Trophoblast cell (in vitro differentiated cells and primary cell): Measurements from ENCODE around the gene KCNH6.

Experiments used
- DNase-seq, 2 donors: peaks; one replicate each; pipeline ENCODE4 v3.0.0-alpha.2; 2016
- H2AFZ ChIP-seq: 2 replicates; pipeline ENCODE4 v1.6.1; 2013; ENCODE audit warnings: low read length, moderate library complexity, mild to moderate bottlenecking; ENCODE audit not compliant: insufficient read depth, poor library complexity
- H2AK5ac ChIP-seq: 2 replicates; pipeline ENCODE4 v1.6.1; 2013; ENCODE audit warnings: mild to moderate bottlenecking, low read length
- H2BK120ac ChIP-seq: 2 replicates; pipeline ENCODE4 v1.6.1; 2013; ENCODE audit warnings: low read length, mild to moderate bottlenecking, moderate library complexity; ENCODE audit not compliant: insufficient read depth, poor library complexity
- H2BK12ac ChIP-seq: 2 replicates; pipeline ENCODE4 v1.6.1; 2013; ENCODE audit warnings: mild to moderate bottlenecking, low read length, moderate library complexity
- H2BK5ac ChIP-seq: 2 replicates; pipeline ENCODE4 v1.6.1; 2013; ENCODE audit warnings: low read length, low read depth, moderate library complexity, mild to moderate bottlenecking; ENCODE audit not compliant: poor library complexity
- H3K14ac ChIP-seq: 2 replicates; pipeline ENCODE4 v1.6.1; 2013; ENCODE audit warnings: mild to moderate bottlenecking, low read length
- H3K18ac ChIP-seq: 2 replicates; pipeline ENCODE4 v1.6.1; 2013; ENCODE audit warnings: mild to moderate bottlenecking, low read length
- H3K23ac ChIP-seq: 2 replicates; pipeline ENCODE4 v1.6.1; 2013; ENCODE audit warnings: low read length
- H3K27ac ChIP-seq: 2 replicates; pipeline ENCODE4 v1.5.1; 2013; ENCODE audit warnings: low read depth, mild to moderate bottlenecking, inconsistent platforms, low read length, moderate library complexity
- H3K27me3 ChIP-seq: 2 replicates; pipeline ENCODE4 v1.6.1; 2013; ENCODE audit warnings: inconsistent platforms, mild to moderate bottlenecking, low read length, moderate library complexity; ENCODE audit not compliant: insufficient read depth
- H3K36me3 ChIP-seq, 2 experiments: 1 replicate in 1 of 2; 2 replicates in 1 of 2; pipeline ENCODE4 v1.6.1; 2013; ENCODE audit warnings: low read length in 2 of 2, mild to moderate bottlenecking in 2 of 2, moderate library complexity in 1 of 2; ENCODE audit not compliant: insufficient read depth in 2 of 2, control insufficient read depth in 1 of 2
- H3K4ac ChIP-seq: 2 replicates; pipeline ENCODE4 v1.6.1; 2013; ENCODE audit warnings: low read depth, mild to moderate bottlenecking, low read length, moderate library complexity
- H3K4me1 ChIP-seq, 2 experiments: 1 replicate in 1 of 2; 2 replicates in 1 of 2; pipeline ENCODE4 v1.6.1; 2013; ENCODE audit warnings: low read length in 2 of 2, mild to moderate bottlenecking in 2 of 2, moderate library complexity in 1 of 2; ENCODE audit not compliant: insufficient read depth in 2 of 2, control insufficient read depth in 1 of 2
- H3K4me2 ChIP-seq: 2 replicates; pipeline ENCODE4 v1.6.1; 2013; ENCODE audit warnings: inconsistent platforms, mild to moderate bottlenecking, low read length, moderate library complexity
- H3K4me3 ChIP-seq: 2 replicates; pipeline ENCODE4 v1.5.1; 2013; ENCODE audit warnings: mild to moderate bottlenecking, low read depth, low read length, inconsistent platforms
- H3K79me1 ChIP-seq: one replicate; pipeline ENCODE4 v1.6.1; 2013; ENCODE audit warnings: low read length
- H3K79me2 ChIP-seq: 2 replicates; pipeline ENCODE4 v1.6.1; 2013; ENCODE audit warnings: low read length, mild to moderate bottlenecking; ENCODE audit not compliant: control insufficient read depth, insufficient read depth, poor library complexity
- H3K9ac ChIP-seq: 2 replicates; pipeline ENCODE4 v1.6.1; 2013; ENCODE audit warnings: mild to moderate bottlenecking, low read length
- H3K9me3 ChIP-seq: 2 replicates; pipeline ENCODE4 v1.6.1; 2013; ENCODE audit warnings: low read depth, mild to moderate bottlenecking, control low read depth, inconsistent platforms, low read length; ENCODE audit not compliant: insufficient read depth
- H4K12ac ChIP-seq: 2 replicates; pipeline ENCODE4 v1.6.1; 2013; ENCODE audit warnings: low read depth, mild to moderate bottlenecking, low read length, moderate library complexity
- H4K8ac ChIP-seq: 2 replicates; pipeline ENCODE4 v1.6.1; 2013; ENCODE audit warnings: low read depth, mild to moderate bottlenecking, low read length, moderate library complexity
- H4K91ac ChIP-seq: one replicate; pipeline ENCODE4 v1.6.1; 2013; ENCODE audit warnings: low read depth, mild to moderate bottlenecking, low read length, moderate library complexity
- WGBS: extraction: QIAGEN DNeasy Blood & Tissue Kit; methylation state at CpG from one replicate; pipeline ENCODE4 v1.1.7; 2013; ENCODE audit warnings: missing lambda C conversion rate; ENCODE audit not compliant: insufficient read length, insufficient coverage; ENCODE audit errors: extremely low coverage; 5-methylcytosine and 5-hydroxymethylcytosine counted together

KCNH6 gene

DNA sequence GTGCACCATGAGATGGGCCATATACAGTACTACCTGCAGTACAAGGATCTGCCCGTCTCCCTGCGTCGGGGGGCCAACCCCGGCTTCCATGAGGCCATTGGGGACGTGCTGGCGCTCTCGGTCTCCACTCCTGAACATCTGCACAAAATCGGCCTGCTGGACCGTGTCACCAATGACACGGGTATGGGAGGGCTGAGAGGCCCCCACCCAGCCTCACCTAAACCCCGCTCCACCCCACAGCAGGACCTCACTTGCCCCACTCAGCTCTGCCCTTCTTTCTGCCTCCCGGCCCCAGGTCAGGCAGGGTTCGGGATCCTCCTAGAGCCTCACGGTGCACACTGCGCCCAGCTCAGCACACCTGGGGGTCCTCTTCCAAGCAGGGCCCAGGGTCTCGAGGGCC is 40.6 kb upstream of the KCNH6 start:
- Histone ChIP-seq H3K14ac (no peak overlapping the region), H3K9me3 (no peaks in the 10 kb centered on the region), H2AFZ (no peak overlapping the region), H3K4me1 (peaks cover 4 to 5% of the 10 kb centered on the region in 2 experiments), H3K79me1 (no peaks in the 10 kb centered on the region), H3K27ac (no peak overlapping the region), H3K79me2 (no peaks in the 10 kb centered on the region), H4K8ac (no peak overlapping the region), H3K4me2 (no peak overlapping the region), H2BK120ac (no peak overlapping the region), H2BK5ac (no peak overlapping the region), H3K18ac (no peak overlapping the region), H2AK5ac (no peak overlapping the region), H3K36me3 (no peaks in the 10 kb centered on the region), H3K27me3 (peaks cover 4% of the 10 kb centered on the region), H3K23ac (no peak overlapping the region), H4K91ac (no peak overlapping the region), H3K9ac (no peak overlapping the region), H2BK12ac (no peak overlapping the region), H3K4ac (no peak overlapping the region), H3K4me3 (no peak overlapping the region), H4K12ac (no peak overlapping the region)
- WGBS = no CpG with 5 or more reads among the region's 16 CpGs
- DNase-seq = no peak

DNA sequence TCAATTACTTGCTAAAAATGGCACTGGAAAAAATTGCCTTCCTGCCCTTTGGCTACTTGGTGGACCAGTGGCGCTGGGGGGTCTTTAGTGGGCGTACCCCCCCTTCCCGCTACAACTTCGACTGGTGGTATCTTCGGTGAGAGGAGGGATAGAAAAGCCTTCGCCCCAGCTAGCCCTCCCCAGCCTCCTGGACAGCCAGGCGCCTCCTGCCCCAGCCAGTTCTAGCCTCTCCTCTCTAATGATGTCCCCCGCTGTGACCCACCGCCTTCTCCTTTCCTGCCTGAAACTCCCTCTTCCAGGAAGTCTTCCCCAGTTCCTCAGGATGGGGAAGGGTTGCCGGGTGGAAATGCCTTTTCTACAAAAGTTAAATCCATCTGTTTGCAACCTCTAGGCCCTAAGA is 40.1 kb upstream of the KCNH6 start:
- H3K36me3 ChIP-seq = no peaks in the 10 kb centered on the region
- no peak overlapping the region for H2BK120ac ChIP-seq
- no peak overlapping the region for H2BK12ac ChIP-seq
- WGBS = no CpG with 5 or more reads among the region's 10 CpGs
- no peak overlapping the region for H3K9ac ChIP-seq
- no peak overlapping the region for H3K27ac ChIP-seq
- no peak overlapping the region for H4K12ac ChIP-seq
- H3K4me3 ChIP-seq = no peak overlapping the region
- no peaks in the 10 kb centered on the region for H3K9me3 ChIP-seq
- H3K79me1 ChIP-seq = no peaks in the 10 kb centered on the region
- no peak overlapping the region for H2BK5ac ChIP-seq
- H2AFZ ChIP-seq = no peak overlapping the region
- H2AK5ac ChIP-seq = no peak overlapping the region
- H3K23ac ChIP-seq = no peak overlapping the region
- no peak overlapping the region for H3K4ac ChIP-seq
- H3K14ac ChIP-seq = no peak overlapping the region
- no peaks in the 10 kb centered on the region for H3K79me2 ChIP-seq
- H4K91ac ChIP-seq = no peak overlapping the region
- peaks cover under 1% of the 10 kb centered on the region for H3K27me3 ChIP-seq
- no peak overlapping the region for H3K4me2 ChIP-seq
- no peak overlapping the region for H4K8ac ChIP-seq
- H3K4me1 ChIP-seq = peaks cover 0 to 3% of the 10 kb centered on the region in 2 experiments
- DNase-seq = no peak
- no peak overlapping the region for H3K18ac ChIP-seq

DNA sequence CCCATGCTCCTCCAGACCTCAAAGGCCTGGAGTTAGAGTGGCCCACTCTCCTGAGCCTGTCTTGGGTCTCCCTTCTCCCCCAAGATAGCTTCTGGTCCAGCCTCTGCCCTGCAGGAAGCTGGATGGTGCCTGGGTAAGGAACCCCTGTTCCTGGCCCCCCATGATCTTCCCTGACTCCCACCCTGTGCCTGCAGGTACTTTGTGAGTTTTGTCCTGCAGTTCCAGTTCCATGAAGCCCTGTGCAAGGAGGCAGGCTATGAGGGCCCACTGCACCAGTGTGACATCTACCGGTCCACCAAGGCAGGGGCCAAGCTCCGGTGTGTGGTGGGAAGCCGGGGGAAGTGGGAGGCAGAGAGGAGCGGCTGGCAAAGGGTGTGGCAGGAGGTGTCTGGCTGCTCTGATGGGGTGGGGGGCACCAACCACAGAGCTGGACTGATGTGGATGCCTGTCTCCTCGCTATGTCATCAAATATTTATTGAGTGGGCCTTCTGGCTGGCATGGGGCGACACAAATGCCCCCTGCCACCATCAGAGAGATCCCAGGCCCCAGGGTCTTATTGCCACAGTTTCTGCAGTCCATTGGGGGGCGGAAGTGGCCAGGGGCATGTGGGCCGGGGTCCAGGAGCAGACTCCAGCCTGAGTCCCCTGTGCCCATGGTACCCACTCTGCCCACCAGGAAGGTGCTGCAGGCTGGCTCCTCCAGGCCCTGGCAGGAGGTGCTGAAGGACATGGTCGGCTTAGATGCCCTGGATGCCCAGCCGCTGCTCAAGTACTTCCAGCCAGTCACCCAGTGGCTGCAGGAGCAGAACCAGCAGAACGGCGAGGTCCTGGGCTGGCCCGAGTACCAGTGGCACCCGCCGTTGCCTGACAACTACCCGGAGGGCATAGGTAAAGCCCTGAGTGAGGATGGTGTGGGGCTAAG is 39.2 kb upstream of the KCNH6 start:
- H2BK12ac ChIP-seq = no peak overlapping the region
- H3K9ac ChIP-seq = no peak overlapping the region
- H2BK5ac ChIP-seq = no peak overlapping the region
- H2AK5ac ChIP-seq = no peak overlapping the region
- H3K27ac ChIP-seq = no peak overlapping the region
- H3K79me2 ChIP-seq = no peaks in the 10 kb centered on the region
- H3K4me1 ChIP-seq = no peaks in the 10 kb centered on the region
- no CpG with 5 or more reads among the region's 16 CpGs for WGBS
- no peak overlapping the region for H2BK120ac ChIP-seq
- no peak overlapping the region for H3K4me2 ChIP-seq
- no peak overlapping the region for H3K18ac ChIP-seq
- H4K91ac ChIP-seq = no peak overlapping the region
- no peak overlapping the region for H4K8ac ChIP-seq
- no peak overlapping the region for H4K12ac ChIP-seq
- no peak for DNase-seq
- H3K79me1 ChIP-seq = no peaks in the 10 kb centered on the region
- no peak overlapping the region for H2AFZ ChIP-seq
- no peaks in the 10 kb centered on the region for H3K36me3 ChIP-seq
- no peak overlapping the region for H3K23ac ChIP-seq
- H3K4ac ChIP-seq = no peak overlapping the region
- H3K14ac ChIP-seq = no peak overlapping the region
- H3K9me3 ChIP-seq = no peaks in the 10 kb centered on the region
- H3K27me3 ChIP-seq = no peaks in the 10 kb centered on the region
- no peak overlapping the region for H3K4me3 ChIP-seq

DNA sequence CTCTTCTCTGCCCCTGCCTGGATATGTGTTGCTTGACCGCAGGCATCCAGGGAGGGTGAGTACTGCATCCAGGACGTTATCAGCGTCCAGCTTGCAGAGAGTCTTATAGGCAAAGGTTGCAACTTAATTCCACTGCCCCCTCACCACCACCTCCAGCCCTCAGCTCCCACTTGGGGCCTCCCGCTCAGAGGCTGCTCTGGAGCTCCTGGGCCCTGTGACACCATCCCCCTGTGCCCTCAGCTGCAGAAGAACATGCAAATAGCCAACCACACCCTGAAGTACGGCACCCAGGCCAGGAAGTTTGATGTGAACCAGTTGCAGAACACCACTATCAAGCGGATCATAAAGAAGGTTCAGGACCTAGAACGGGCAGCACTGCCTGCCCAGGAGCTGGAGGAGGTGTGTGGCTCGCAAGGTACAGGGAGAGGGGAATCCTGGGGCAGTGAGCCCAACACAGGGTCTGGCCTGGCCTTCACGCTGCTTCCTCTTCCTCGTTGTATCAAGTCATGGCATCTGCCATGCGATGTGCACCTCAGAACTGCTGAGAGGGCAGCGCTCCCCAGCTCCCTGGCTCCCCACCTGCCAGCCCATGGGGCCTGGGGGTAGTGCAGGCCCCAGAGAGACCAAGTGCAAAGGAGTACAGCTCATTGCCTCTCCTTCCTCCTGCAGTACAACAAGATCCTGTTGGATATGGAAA is 36.7 kb upstream of the KCNH6 start:
- WGBS = no CpG with 5 or more reads among the region's 12 CpGs
- H3K14ac ChIP-seq = no peak overlapping the region

More for the DNA sequence above, 36.7 kb upstream of the KCNH6 start:
- no peak overlapping the region for H2BK120ac ChIP-seq
- H3K18ac ChIP-seq = no peak overlapping the region
- no peaks in the 10 kb centered on the region for H3K27me3 ChIP-seq
- H4K91ac ChIP-seq = no peak overlapping the region
- H3K27ac ChIP-seq = no peak overlapping the region
- no peak overlapping the region for H3K23ac ChIP-seq
- no peak for DNase-seq
- H3K79me2 ChIP-seq = no peaks in the 10 kb centered on the region
- no peak overlapping the region for H3K4me3 ChIP-seq
- H4K8ac ChIP-seq = no peak overlapping the region
- H3K9me3 ChIP-seq = no peaks in the 10 kb centered on the region
- no peak overlapping the region for H3K4me2 ChIP-seq
- no peak overlapping the region for H2BK5ac ChIP-seq
- H2AFZ ChIP-seq = no peak overlapping the region
- H3K79me1 ChIP-seq = no peaks in the 10 kb centered on the region
- H2AK5ac ChIP-seq = no peak overlapping the region
- no peak overlapping the region for H2BK12ac ChIP-seq
- H4K12ac ChIP-seq = no peak overlapping the region
- no peaks in the 10 kb centered on the region for H3K4me1 ChIP-seq
- no peak overlapping the region for H3K9ac ChIP-seq
- H3K36me3 ChIP-seq = no peaks in the 10 kb centered on the region
- no peak overlapping the region for H3K4ac ChIP-seq
